H9 (cell line): ENCODE data around the gene ANKRD13A. TPM values are rescaled to one million over a fixed set of nuclear protein-coding genes. Genes with fewer than 3 reads are reported as not detected.

ENCODE experiments used
- DNase-seq: peaks from one replicate; pipeline ENCODE4 v3.0.0-alpha.2; 2017
- H2AFZ ChIP-seq: one replicate; pipeline ENCODE4 v1.6.1; 2013; ENCODE audit warnings: mild to moderate bottlenecking, low read length, control low read depth, moderate library complexity
- H2AK5ac ChIP-seq: 2 replicates; pipeline ENCODE4 v1.6.1; 2013; ENCODE audit warnings: low read length, control low read depth, mixed read lengths; ENCODE audit not compliant: insufficient read length
- H2BK120ac ChIP-seq: one replicate; pipeline ENCODE4 v1.6.1; 2013; ENCODE audit warnings: low read depth, mild to moderate bottlenecking, low read length, control low read depth, inconsistent platforms; ENCODE audit not compliant: poor library complexity, severe bottlenecking
- H2BK12ac ChIP-seq: 2 replicates; pipeline ENCODE4 v1.6.1; 2013; ENCODE audit warnings: low read length, control low read depth, mixed read lengths, low read depth; ENCODE audit not compliant: insufficient read length
- H2BK15ac ChIP-seq: 2 replicates; pipeline ENCODE4 v1.6.1; 2013; ENCODE audit warnings: low read depth, low read length, control low read depth
- H2BK20ac ChIP-seq: one replicate; pipeline ENCODE4 v1.6.1; 2013; ENCODE audit warnings: low read depth, mild to moderate bottlenecking, low read length, control low read depth, inconsistent platforms; ENCODE audit not compliant: poor library complexity, severe bottlenecking
- H2BK5ac ChIP-seq: 2 replicates; pipeline ENCODE4 v1.6.1; 2013; ENCODE audit warnings: low read length, control low read depth, mixed read lengths; ENCODE audit not compliant: insufficient read length
- H3K14ac ChIP-seq: 2 replicates; pipeline ENCODE4 v1.6.1; 2013; ENCODE audit warnings: low read length, control low read depth; ENCODE audit not compliant: insufficient read depth
- H3K18ac ChIP-seq: 2 replicates; pipeline ENCODE4 v1.6.1; 2013; ENCODE audit warnings: low read depth, mild to moderate bottlenecking, mixed read lengths, low read length, control low read depth; ENCODE audit not compliant: insufficient read length
- H3K23ac ChIP-seq: 2 replicates; pipeline ENCODE4 v1.6.1; 2013; ENCODE audit warnings: low read length, control low read depth, mixed read lengths, low read depth; ENCODE audit not compliant: insufficient read length
- H3K23me2 ChIP-seq: 2 replicates; pipeline ENCODE4 v1.6.1; 2013; ENCODE audit warnings: low read depth, mild to moderate bottlenecking, mixed read lengths, low read length, control low read depth; ENCODE audit not compliant: insufficient read length, poor library complexity, severe bottlenecking
- H3K27ac ChIP-seq: 2 replicates; pipeline ENCODE4 v1.5.1; 2013; ENCODE audit warnings: low read length, control low read depth, mixed read lengths, low read depth; ENCODE audit not compliant: insufficient read length
- H3K27me3 ChIP-seq: 2 replicates; pipeline ENCODE4 v1.6.1; 2013; ENCODE audit warnings: low read length, control low read depth, inconsistent platforms; ENCODE audit not compliant: insufficient read depth
- H3K4ac ChIP-seq: 2 replicates; pipeline ENCODE4 v1.6.1; 2013; ENCODE audit warnings: low read depth, mild to moderate bottlenecking, control low read depth, inconsistent platforms, low read length, moderate library complexity
- H3K4me1 ChIP-seq: 2 replicates; pipeline ENCODE4 v1.6.1; 2013; ENCODE audit warnings: low read length, control low read depth, inconsistent platforms; ENCODE audit not compliant: insufficient read depth
- H3K4me2 ChIP-seq: 2 replicates; pipeline ENCODE4 v1.6.1; 2013; ENCODE audit warnings: low read length, control low read depth, mixed read lengths; ENCODE audit not compliant: insufficient read length, insufficient read depth
- H3K56ac ChIP-seq: 2 replicates; pipeline ENCODE4 v1.6.1; 2013; ENCODE audit warnings: low read depth, mild to moderate bottlenecking, mixed read lengths, low read length, control low read depth; ENCODE audit not compliant: insufficient read length
- H3K79me1 ChIP-seq: 2 replicates; pipeline ENCODE4 v1.6.1; 2013; ENCODE audit warnings: low read depth, mild to moderate bottlenecking, moderate library complexity, low read length, control low read depth, inconsistent platforms; ENCODE audit not compliant: insufficient read depth, poor library complexity, severe bottlenecking
- H3K79me2 ChIP-seq: 2 replicates; pipeline ENCODE4 v1.6.1; 2013; ENCODE audit warnings: low read length, control low read depth, inconsistent platforms; ENCODE audit not compliant: insufficient read depth
- H3K9ac ChIP-seq: 2 replicates; pipeline ENCODE4 v1.6.1; 2013; ENCODE audit warnings: low read length, control low read depth, mixed read lengths; ENCODE audit not compliant: insufficient read length; ENCODE audit errors: extremely low read depth
- H3K9me3 ChIP-seq: one replicate; pipeline ENCODE4 v1.6.1; 2013; ENCODE audit warnings: low read depth, low read length, inconsistent platforms; ENCODE audit not compliant: control insufficient read depth
- H3T11ph ChIP-seq: one replicate; pipeline ENCODE4 v1.6.1; 2013; ENCODE audit warnings: mild to moderate bottlenecking, low read length, control low read depth, inconsistent platforms
- H4K20me1 ChIP-seq: one replicate; pipeline ENCODE4 v1.6.1; 2013; ENCODE audit not compliant: control insufficient read depth, insufficient read length, insufficient read depth
- H4K5ac ChIP-seq: 2 replicates; pipeline ENCODE4 v1.6.1; 2013; ENCODE audit warnings: low read depth, mild to moderate bottlenecking, mixed read lengths, low read length, control low read depth; ENCODE audit not compliant: insufficient read length
- H4K8ac ChIP-seq: replicated peaks from 2 replicates; pipeline ENCODE4 v1.6.1; 2013; ENCODE audit warnings: low read length, control low read depth, mixed read lengths, low read depth; ENCODE audit not compliant: insufficient read length
- H4K91ac ChIP-seq: 2 replicates; pipeline ENCODE4 v1.6.1; 2013; ENCODE audit warnings: low read depth, mild to moderate bottlenecking, moderate library complexity, mixed read lengths, low read length, control low read depth; ENCODE audit not compliant: insufficient read length
- H3K27ac Mint-ChIP-seq, 3 experiments: 2 replicates in 2 of 3; 3 replicates in 1 of 3; pipeline ENCODE4 v1.8.0; 2020 to 2021; ENCODE audit warnings: mixed read lengths in 3 of 3, mild to moderate bottlenecking in 1 of 3, moderate library complexity in 1 of 3
- H3K27me3 Mint-ChIP-seq: 2 replicates; pipeline ENCODE4 v1.8.0; 2021; ENCODE audit warnings: low read depth, mild to moderate bottlenecking, moderate library complexity, mixed read lengths
- H3K36me3 Mint-ChIP-seq, 3 experiments: 2 replicates in 2 of 3; 3 replicates in 1 of 3; pipeline ENCODE4 v1.8.0; 2020 to 2021; ENCODE audit warnings: low read depth in 3 of 3, mixed read lengths in 3 of 3; ENCODE audit not compliant: insufficient read depth in 1 of 3
- H3K4me1 Mint-ChIP-seq, 2 experiments: 2 replicates each; pipeline ENCODE4 v1.8.0; 2020; ENCODE audit warnings: mixed read lengths in 2 of 2
- H3K4me3 Mint-ChIP-seq, 2 experiments: 2 replicates in 1 of 2; 3 replicates in 1 of 2; pipeline ENCODE4 v1.8.0; 2020 to 2021; ENCODE audit warnings: mild to moderate bottlenecking in 2 of 2, mixed read lengths in 2 of 2, moderate library complexity in 1 of 2
- H3K9me3 Mint-ChIP-seq, 2 experiments: 2 replicates in 1 of 2; 3 replicates in 1 of 2; pipeline ENCODE4 v1.8.0; 2020; ENCODE audit warnings: mild to moderate bottlenecking in 2 of 2, mixed read lengths in 2 of 2, moderate library complexity in 1 of 2
- WGBS: extraction: QIAGEN DNeasy Blood & Tissue Kit; methylation state at CpG from one replicate; pipeline ENCODE4 v1.1.7; 2013; ENCODE audit warnings: missing lambda C conversion rate, low lambda C conversion rate, mixed read lengths; ENCODE audit not compliant: insufficient read length; ENCODE audit errors: extremely low coverage; 5-methylcytosine and 5-hydroxymethylcytosine counted together
- total RNA-seq: library from RNA; stranded (reverse); gene quantifications from 2 replicates; pipeline ENCODE4 v1.2.1, GENCODE V29; 2021
- TF ChIP-seq, protein P1 (sequence below): fragments of 200-600 bp; sonication (generic); conservative IDR thresholded peaks from 3 replicates; pipeline ENCODE4 v1.8.0; 2021; ENCODE audit warnings: antibody characterized with exemption, mild to moderate bottlenecking

Gene ANKRD13A
- total RNA-seq, 1 experiment from 2014 or later = 18.0 TPM

GRCh38 chr12:110075880-110076279 is 76.7 kb downstream of the ANKRD13A start:
- Histone ChIP-seq H3K79me2 (no peaks in the 10 kb centered on the region), H3K18ac (no peak overlapping the region), H2BK120ac (no peak overlapping the region), H3K56ac (no peak overlapping the region), H3K23ac (no peak overlapping the region), H3K9ac (no peak overlapping the region), H3K79me1 (no peaks in the 10 kb centered on the region), H2BK15ac (no peak overlapping the region), H4K8ac (no peak overlapping the region), H2BK5ac (no peak overlapping the region), H3K27ac (no peak overlapping the region), H4K91ac (no peak overlapping the region), H3T11ph (no peak overlapping the region), H4K5ac (no peak overlapping the region), H3K27me3 (no peaks in the 10 kb centered on the region), H3K14ac (no peak overlapping the region), H2AFZ (no peak overlapping the region), H3K23me2 (no peaks in the 10 kb centered on the region), H2AK5ac (no peak overlapping the region), H3K4ac (no peak overlapping the region), H3K4me1 (no peaks in the 10 kb centered on the region), H4K20me1 (no peaks in the 10 kb centered on the region), H2BK20ac (no peak overlapping the region), H2BK12ac (no peak overlapping the region), H3K9me3 (no peaks in the 10 kb centered on the region), H3K4me2 (no peak overlapping the region)
- DNase-seq = no peak
- H3K4me3 Mint-ChIP-seq = no peak overlapping the region
- peaks cover 5% of the 10 kb centered on the region for H3K27me3 Mint-ChIP-seq
- H3K27ac Mint-ChIP-seq = no peak overlapping the region
- peaks cover 3% of the 10 kb centered on the region in 2 experiments; a peak in 3 of 5 replicates for H3K9me3 Mint-ChIP-seq
- TF ChIP-seq, protein P1, sequence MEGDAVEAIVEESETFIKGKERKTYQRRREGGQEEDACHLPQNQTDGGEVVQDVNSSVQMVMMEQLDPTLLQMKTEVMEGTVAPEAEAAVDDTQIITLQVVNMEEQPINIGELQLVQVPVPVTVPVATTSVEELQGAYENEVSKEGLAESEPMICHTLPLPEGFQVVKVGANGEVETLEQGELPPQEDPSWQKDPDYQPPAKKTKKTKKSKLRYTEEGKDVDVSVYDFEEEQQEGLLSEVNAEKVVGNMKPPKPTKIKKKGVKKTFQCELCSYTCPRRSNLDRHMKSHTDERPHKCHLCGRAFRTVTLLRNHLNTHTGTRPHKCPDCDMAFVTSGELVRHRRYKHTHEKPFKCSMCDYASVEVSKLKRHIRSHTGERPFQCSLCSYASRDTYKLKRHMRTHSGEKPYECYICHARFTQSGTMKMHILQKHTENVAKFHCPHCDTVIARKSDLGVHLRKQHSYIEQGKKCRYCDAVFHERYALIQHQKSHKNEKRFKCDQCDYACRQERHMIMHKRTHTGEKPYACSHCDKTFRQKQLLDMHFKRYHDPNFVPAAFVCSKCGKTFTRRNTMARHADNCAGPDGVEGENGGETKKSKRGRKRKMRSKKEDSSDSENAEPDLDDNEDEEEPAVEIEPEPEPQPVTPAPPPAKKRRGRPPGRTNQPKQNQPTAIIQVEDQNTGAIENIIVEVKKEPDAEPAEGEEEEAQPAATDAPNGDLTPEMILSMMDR = no peak
- peaks cover 6% of the 10 kb centered on the region in 2 experiments; a peak in 1 of 4 replicates for H3K4me1 Mint-ChIP-seq
- no CpG with 5 or more reads among the region's 1 CpG for WGBS
- H3K36me3 Mint-ChIP-seq = peaks cover 0 to 2% (median 0%) of the 10 kb centered on the region in 3 experiments; a peak in 1 of 7 replicates
